Endodermal cell (in vitro differentiated cells): ENCODE measurements around the gene TCOF1. TPM values are rescaled to one million over a fixed set of nuclear protein-coding genes. Genes with fewer than 3 reads are reported as not detected.

Experiments
- DNase-seq: peaks from one replicate; pipeline ENCODE4 v3.0.0-alpha.2; 2017
- H3K27ac ChIP-seq: 2 replicates; pipeline ENCODE4 v1.5.1; 2013; ENCODE audit warnings: mild to moderate bottlenecking, low read depth, low read length, moderate library complexity
- H3K27me3 ChIP-seq: 2 replicates; pipeline ENCODE4 v1.6.1; 2013; ENCODE audit warnings: mild to moderate bottlenecking, low read length, moderate library complexity; ENCODE audit not compliant: insufficient read depth, control insufficient read depth, poor library complexity, severe bottlenecking
- H3K36me3 ChIP-seq: 2 replicates; pipeline ENCODE4 v1.7.0; 2013; ENCODE audit warnings: mild to moderate bottlenecking, low read length, moderate library complexity; ENCODE audit not compliant: control insufficient read depth, insufficient read depth
- H3K4me1 ChIP-seq: one replicate; pipeline ENCODE4 v1.7.0; 2013; ENCODE audit warnings: low read length; ENCODE audit not compliant: control insufficient read depth, insufficient read depth
- H3K4me3 ChIP-seq: 2 replicates; pipeline ENCODE4 v1.5.1; 2013; ENCODE audit warnings: mild to moderate bottlenecking, low read length, moderate library complexity
- H3K9ac ChIP-seq: 2 replicates; pipeline ENCODE4 v1.6.1; 2013; ENCODE audit warnings: mild to moderate bottlenecking, low read length, moderate library complexity; ENCODE audit not compliant: poor library complexity, severe bottlenecking; ENCODE audit errors: extremely low read depth
- H3K9me3 ChIP-seq: 2 replicates; pipeline ENCODE4 v1.6.1; 2013; ENCODE audit warnings: mild to moderate bottlenecking, low read length, moderate library complexity; ENCODE audit not compliant: control insufficient read depth
- H3K27ac Mint-ChIP-seq: 2 replicates; pipeline ENCODE4 v1.8.0; 2020; ENCODE audit warnings: mixed read lengths
- H3K27me3 Mint-ChIP-seq: 2 replicates; pipeline ENCODE4 v1.8.0; 2021; ENCODE audit warnings: mild to moderate bottlenecking, mixed read lengths; ENCODE audit not compliant: insufficient read depth
- H3K36me3 Mint-ChIP-seq: 2 replicates; pipeline ENCODE4 v1.8.0; 2020; ENCODE audit warnings: low read depth, mixed read lengths
- H3K4me1 Mint-ChIP-seq: 2 replicates; pipeline ENCODE4 v1.8.0; 2020; ENCODE audit warnings: mixed read lengths
- H3K4me3 Mint-ChIP-seq: 2 replicates; pipeline ENCODE4 v1.8.0; 2020; ENCODE audit warnings: mild to moderate bottlenecking, moderate library complexity, mixed read lengths
- H3K9me3 Mint-ChIP-seq: 2 replicates; pipeline ENCODE4 v1.8.0; 2020; ENCODE audit warnings: mild to moderate bottlenecking, mixed read lengths
- WGBS, 2 experiments: methylation state at CpG; one replicate each; pipeline versions ENCODE4 v1.1.5 to v1.1.7; 2013; ENCODE audit warnings: missing lambda C conversion rate in 2 of 2, mixed read lengths in 1 of 2; ENCODE audit not compliant: insufficient coverage in 1 of 2, insufficient read length in 1 of 2; 5-methylcytosine and 5-hydroxymethylcytosine counted together
- total RNA-seq, 2 donors: library from RNA; stranded (reverse); fragmentation: NEBNext Ultra II Directional in 1 of 2; extraction: Animal tissue kit (Norgen Biotek cat#: 25700) in 1 of 2; gene quantifications; 2 replicates in 1 of 2; 3 replicates in 1 of 2; pipeline ENCODE4 v1.2.1, GENCODE V29; 2021
- TF ChIP-seq, protein P1 (sequence below): fragments of 200-600 bp; sonication (generic); conservative IDR thresholded peaks from 2 replicates; pipeline ENCODE4 v1.5.0; 2021; ENCODE audit warnings: antibody characterized with exemption, mild to moderate bottlenecking

Gene TCOF1
- total RNA-seq, 2 donors from 2014 or later, result 88.8 to 107 TPM

GRCh38 chr5:150406103-150406722 lies 48.7 kb downstream of the TCOF1 start:
- Histone ChIP-seq H3K27ac (no peak overlapping the region), H3K9me3 (no peaks in the 10 kb centered on the region), H3K4me3 (no peak overlapping the region), H3K36me3 (no peaks in the 10 kb centered on the region), H3K27me3 (no peaks in the 10 kb centered on the region), H3K9ac (no peak overlapping the region), H3K4me1 (no peaks in the 10 kb centered on the region)
- TF ChIP-seq, protein P1, sequence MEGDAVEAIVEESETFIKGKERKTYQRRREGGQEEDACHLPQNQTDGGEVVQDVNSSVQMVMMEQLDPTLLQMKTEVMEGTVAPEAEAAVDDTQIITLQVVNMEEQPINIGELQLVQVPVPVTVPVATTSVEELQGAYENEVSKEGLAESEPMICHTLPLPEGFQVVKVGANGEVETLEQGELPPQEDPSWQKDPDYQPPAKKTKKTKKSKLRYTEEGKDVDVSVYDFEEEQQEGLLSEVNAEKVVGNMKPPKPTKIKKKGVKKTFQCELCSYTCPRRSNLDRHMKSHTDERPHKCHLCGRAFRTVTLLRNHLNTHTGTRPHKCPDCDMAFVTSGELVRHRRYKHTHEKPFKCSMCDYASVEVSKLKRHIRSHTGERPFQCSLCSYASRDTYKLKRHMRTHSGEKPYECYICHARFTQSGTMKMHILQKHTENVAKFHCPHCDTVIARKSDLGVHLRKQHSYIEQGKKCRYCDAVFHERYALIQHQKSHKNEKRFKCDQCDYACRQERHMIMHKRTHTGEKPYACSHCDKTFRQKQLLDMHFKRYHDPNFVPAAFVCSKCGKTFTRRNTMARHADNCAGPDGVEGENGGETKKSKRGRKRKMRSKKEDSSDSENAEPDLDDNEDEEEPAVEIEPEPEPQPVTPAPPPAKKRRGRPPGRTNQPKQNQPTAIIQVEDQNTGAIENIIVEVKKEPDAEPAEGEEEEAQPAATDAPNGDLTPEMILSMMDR, result no peak
- H3K9me3 Mint-ChIP-seq, result no peaks in the 10 kb centered on the region
- no peak overlapping the region for H3K4me3 Mint-ChIP-seq
- H3K36me3 Mint-ChIP-seq, result peaks cover 4% of the 10 kb centered on the region
- no peak for DNase-seq
- no peaks in the 10 kb centered on the region for H3K27me3 Mint-ChIP-seq
- peaks cover 10% of the 10 kb centered on the region for H3K4me1 Mint-ChIP-seq
- no peak overlapping the region for H3K27ac Mint-ChIP-seq
- WGBS, 2 experiments, result 86 to 100% methylated on average over 2 to 4 of the region's 4 CpGs

DNA sequence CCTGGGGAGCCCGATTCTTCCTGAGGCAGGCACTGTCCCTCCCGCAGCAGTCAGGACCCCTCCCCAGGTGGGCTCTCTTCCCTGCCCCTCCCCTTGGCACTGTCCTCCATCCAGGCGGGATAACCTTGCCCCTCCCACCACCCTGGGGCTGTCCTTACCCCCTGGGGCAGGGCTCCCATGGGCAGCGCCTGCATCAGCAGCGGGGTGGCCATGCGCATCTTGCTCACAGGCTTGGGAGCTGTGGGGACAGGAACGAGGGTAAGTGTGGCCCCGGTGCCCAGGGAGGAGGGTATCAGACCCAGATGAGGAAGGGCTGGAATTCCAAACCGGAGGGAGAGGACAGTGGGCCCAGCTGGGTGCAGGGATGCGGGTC lies 49.2 kb downstream of the TCOF1 start:
- Mint-ChIP-seq H3K27me3 (no peaks in the 10 kb centered on the region), H3K4me3 (no peak overlapping the region)

DNA sequence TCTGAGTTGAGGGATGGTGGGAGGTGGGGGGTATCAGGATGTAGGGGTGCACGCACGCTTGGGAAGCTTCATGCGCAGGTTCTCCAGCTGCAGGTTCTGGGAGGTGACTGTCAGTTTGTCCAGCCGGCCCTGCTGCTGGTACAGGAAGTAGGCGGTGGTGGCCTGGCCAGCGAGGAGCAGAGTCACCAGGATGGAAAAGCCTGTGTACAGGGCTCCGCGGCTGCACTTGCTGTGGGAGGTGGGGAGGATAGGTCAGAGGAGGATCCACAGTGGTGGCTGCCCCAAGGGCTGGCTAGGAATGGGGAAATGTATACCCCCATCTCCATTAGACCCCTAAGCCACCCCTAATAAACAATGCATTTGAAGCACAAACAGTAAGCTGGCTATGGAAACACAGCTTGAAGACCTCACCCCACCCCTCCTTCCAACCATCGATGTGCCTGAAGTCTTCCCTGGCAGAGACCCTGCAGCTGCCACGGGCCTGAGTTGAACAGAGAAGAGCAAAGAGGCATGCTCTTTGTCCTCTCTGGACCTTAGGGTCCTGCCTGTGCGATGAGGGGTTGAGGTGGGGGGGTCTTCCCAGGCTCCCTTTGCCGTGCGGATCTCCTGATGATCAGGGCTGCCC lies 49.7 kb downstream of the TCOF1 start:
- Histone ChIP-seq H3K36me3 (no peaks in the 10 kb centered on the region), H3K27ac (no peak overlapping the region), H3K27me3 (no peaks in the 10 kb centered on the region), H3K9ac (no peak overlapping the region), H3K4me1 (no peaks in the 10 kb centered on the region), H3K4me3 (no peak overlapping the region), H3K9me3 (no peaks in the 10 kb centered on the region)
- no peaks in the 10 kb centered on the region for H3K9me3 Mint-ChIP-seq
- no peaks in the 10 kb centered on the region for H3K27me3 Mint-ChIP-seq
- DNase-seq, result no peak
- no peak overlapping the region for H3K4me3 Mint-ChIP-seq
- TF ChIP-seq, protein P1, result no peak
- no peak overlapping the region for H3K27ac Mint-ChIP-seq
- H3K36me3 Mint-ChIP-seq, result peaks cover 4% of the 10 kb centered on the region
- whole genome bisulfite sequencing, 2 experiments, result 94 to 95% methylated on average over 5 to 13 of the region's 13 CpGs
- peaks cover 10% of the 10 kb centered on the region for H3K4me1 Mint-ChIP-seq

More for the DNA sequence above, 49.2 kb downstream of the TCOF1 start:
- Mint-ChIP-seq H3K36me3 (peaks cover 4% of the 10 kb centered on the region), H3K9me3 (no peaks in the 10 kb centered on the region), H3K27ac (no peak overlapping the region), H3K4me1 (peaks cover 10% of the 10 kb centered on the region)
- H3K9me3 ChIP-seq, result no peaks in the 10 kb centered on the region
- H3K9ac ChIP-seq, result no peak overlapping the region
- H3K27me3 ChIP-seq, result no peaks in the 10 kb centered on the region
- no peak for DNase-seq
- WGBS, 2 experiments, result 81 to 84% methylated on average over 7 to 10 of the region's 10 CpGs
- TF ChIP-seq, protein P1, result no peak
- no peaks in the 10 kb centered on the region for H3K4me1 ChIP-seq
- no peak overlapping the region for H3K27ac ChIP-seq
- H3K4me3 ChIP-seq, result no peak overlapping the region
- H3K36me3 ChIP-seq, result no peaks in the 10 kb centered on the region
